ENCODE results near the gene WHRN. TPM values are rescaled to one million over a fixed set of nuclear protein-coding genes. Genes with fewer than 3 reads are reported as not detected.

Gene WHRN
- total and polyA plus RNA-seq, 2 donors, result 3.2 to 14.9 TPM

DNA sequence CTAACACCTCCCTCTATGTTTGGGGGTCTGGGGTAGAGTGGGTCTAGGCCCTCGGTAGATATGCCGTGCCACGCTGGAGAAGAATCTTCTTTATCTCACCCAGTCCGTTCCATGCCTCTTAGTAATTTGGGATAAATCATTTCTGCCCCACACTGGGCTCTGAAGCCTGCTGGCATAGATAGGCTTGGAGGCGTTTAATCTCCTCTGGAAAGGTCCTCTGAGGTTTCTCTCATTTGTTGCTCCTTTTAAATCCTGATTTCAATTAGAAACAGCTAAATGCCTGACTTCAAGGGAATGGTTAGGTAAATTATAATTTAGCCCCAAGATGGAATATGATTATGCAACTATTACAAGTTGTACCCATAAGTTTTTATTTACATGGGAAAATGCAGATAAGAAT, 59.7 kb downstream of the WHRN start:
- Histone ChIP-seq H3K4me3 (ENCODE audit: low read length in 2 of 2) (no peak overlapping the region), H3K27me3 (ENCODE audit: control insufficient read depth in 2 of 2, insufficient read depth in 1 of 2, low read length in 1 of 2) (no peaks in the 10 kb centered on the region), H3K36me3 (ENCODE audit: control insufficient read depth in 2 of 2, insufficient read depth in 2 of 2, low read length in 1 of 2) (no peaks in the 10 kb centered on the region), H3K9me3 (ENCODE audit: control insufficient read depth in 2 of 2, insufficient read depth in 1 of 2, low read length in 1 of 2) (no peaks in the 10 kb centered on the region), H3K27ac (ENCODE audit: low read depth in 1 of 2, low read length in 1 of 2) (no peak overlapping the region), H3K4me1 (ENCODE audit: control insufficient read depth in 2 of 2, insufficient read depth in 2 of 2, low read length in 2 of 2) (no peaks in the 10 kb centered on the region)
- 98% methylated on average over 5 of the region's 5 CpGs for WGBS
- no peak for DNase-seq (ENCODE audit: low read depth in 6 of 9, low spot score in 9 of 9)

GRCh38 chr9:114442022-114442421, 63.3 kb downstream of the WHRN start:
- Histone ChIP-seq H3K27me3 (ENCODE audit: control insufficient read depth in 2 of 2, insufficient read depth in 1 of 2, low read length in 1 of 2) (no peaks in the 10 kb centered on the region), H3K4me1 (ENCODE audit: control insufficient read depth in 2 of 2, insufficient read depth in 2 of 2, low read length in 2 of 2) (no peaks in the 10 kb centered on the region), H3K27ac (ENCODE audit: low read depth in 1 of 2, low read length in 1 of 2) (no peak overlapping the region), H3K9me3 (ENCODE audit: control insufficient read depth in 2 of 2, insufficient read depth in 1 of 2, low read length in 1 of 2) (no peaks in the 10 kb centered on the region), H3K36me3 (ENCODE audit: control insufficient read depth in 2 of 2, insufficient read depth in 2 of 2, low read length in 1 of 2) (no peaks in the 10 kb centered on the region), H3K4me3 (ENCODE audit: low read length in 2 of 2) (no peak overlapping the region)
- WGBS, result 95% methylated on average over 1 of the region's 1 CpG
- DNase-seq (ENCODE audit: low read depth in 6 of 9, low spot score in 9 of 9), result no peak

DNA sequence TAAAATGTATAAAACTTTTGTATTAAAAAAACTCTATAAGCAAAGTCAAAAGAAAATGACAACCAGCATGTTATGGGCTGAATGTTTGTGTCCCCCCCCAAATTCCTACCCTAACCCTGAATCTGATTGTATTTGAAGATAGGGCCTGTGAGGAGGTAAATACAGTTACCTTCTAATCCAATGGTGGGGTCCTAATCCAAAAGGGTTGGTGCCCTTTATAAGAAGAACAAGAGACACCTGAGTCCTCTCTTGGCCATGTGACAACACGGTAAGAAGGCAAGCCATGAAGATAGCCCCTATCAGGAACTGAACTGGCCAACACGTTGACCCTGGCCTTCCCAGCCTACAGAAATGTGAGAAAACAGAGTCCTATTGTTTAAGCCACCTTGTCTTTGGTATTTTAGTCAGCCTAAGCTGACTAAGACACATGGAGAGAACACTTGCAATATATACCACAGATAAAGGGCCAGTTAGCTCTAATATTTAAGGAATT, 67.8 kb downstream of the WHRN start:
- no peak overlapping the region for H3K27ac ChIP-seq (ENCODE audit: low read depth in 1 of 2, low read length in 1 of 2)
- H3K4me3 ChIP-seq (ENCODE audit: low read length in 2 of 2), result no peak overlapping the region
- H3K4me1 ChIP-seq (ENCODE audit: control insufficient read depth in 2 of 2, insufficient read depth in 2 of 2, low read length in 2 of 2), result no peaks in the 10 kb centered on the region
- no peaks in the 10 kb centered on the region for H3K27me3 ChIP-seq (ENCODE audit: control insufficient read depth in 2 of 2, insufficient read depth in 1 of 2, low read length in 1 of 2)
- DNase-seq (ENCODE audit: low read depth in 6 of 9, low spot score in 9 of 9), result no peak
- no peaks in the 10 kb centered on the region for H3K9me3 ChIP-seq (ENCODE audit: control insufficient read depth in 2 of 2, insufficient read depth in 1 of 2, low read length in 1 of 2)
- WGBS, result 95% methylated on average over 2 of the region's 2 CpGs
- H3K36me3 ChIP-seq (ENCODE audit: control insufficient read depth in 2 of 2, insufficient read depth in 2 of 2, low read length in 1 of 2), result no peaks in the 10 kb centered on the region

GRCh38 chr9:114434878-114435311, 70.4 kb downstream of the WHRN start:
- Histone ChIP-seq H3K36me3 (ENCODE audit: control insufficient read depth in 2 of 2, insufficient read depth in 2 of 2, low read length in 1 of 2) (no peaks in the 10 kb centered on the region), H3K4me3 (ENCODE audit: low read length in 2 of 2) (no peak overlapping the region), H3K27me3 (ENCODE audit: control insufficient read depth in 2 of 2, insufficient read depth in 1 of 2, low read length in 1 of 2) (no peaks in the 10 kb centered on the region), H3K9me3 (ENCODE audit: control insufficient read depth in 2 of 2, insufficient read depth in 1 of 2, low read length in 1 of 2) (no peaks in the 10 kb centered on the region), H3K27ac (ENCODE audit: low read depth in 1 of 2, low read length in 1 of 2) (no peak overlapping the region), H3K4me1 (ENCODE audit: control insufficient read depth in 2 of 2, insufficient read depth in 2 of 2, low read length in 2 of 2) (no peaks in the 10 kb centered on the region)
- WGBS, result 66% methylated on average over 9 of the region's 9 CpGs
- DNase-seq (ENCODE audit: low read depth in 6 of 9, low spot score in 9 of 9), result peak in 6 of 9 donors; percentile 3 to 52 (median 18)

DNA sequence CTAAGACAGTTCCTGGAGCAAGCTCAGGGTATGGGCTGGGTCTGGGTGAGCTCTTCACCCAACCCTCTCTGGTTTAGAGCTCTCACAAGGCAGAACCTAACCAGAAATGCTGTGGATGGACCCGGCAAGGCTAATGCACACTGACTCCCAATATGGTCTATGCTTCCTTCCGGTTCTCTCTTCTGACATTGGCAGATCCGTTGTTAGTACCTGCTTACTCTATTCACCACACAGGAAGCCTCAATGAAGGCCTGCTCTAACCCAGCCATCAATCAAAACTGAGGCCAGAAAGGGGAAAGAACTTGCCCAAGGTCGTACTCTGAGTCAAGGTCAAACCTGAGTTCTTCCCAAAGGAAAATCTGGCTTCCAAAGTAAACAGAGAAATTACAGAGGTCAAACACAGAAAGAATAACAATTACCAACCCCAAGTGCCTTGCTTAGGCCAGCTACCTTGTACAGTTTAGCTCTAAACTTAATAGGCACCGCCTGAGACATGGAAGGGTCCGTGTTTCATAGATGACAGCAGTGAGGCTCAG, 71.5 kb downstream of the WHRN start:
- Histone ChIP-seq H3K4me1 (ENCODE audit: control insufficient read depth in 2 of 2, insufficient read depth in 2 of 2, low read length in 2 of 2) (no peaks in the 10 kb centered on the region), H3K4me3 (ENCODE audit: low read length in 2 of 2) (no peak overlapping the region), H3K27me3 (ENCODE audit: control insufficient read depth in 2 of 2, insufficient read depth in 1 of 2, low read length in 1 of 2) (no peaks in the 10 kb centered on the region), H3K27ac (ENCODE audit: low read depth in 1 of 2, low read length in 1 of 2) (no peak overlapping the region), H3K36me3 (ENCODE audit: control insufficient read depth in 2 of 2, insufficient read depth in 2 of 2, low read length in 1 of 2) (no peaks in the 10 kb centered on the region), H3K9me3 (ENCODE audit: control insufficient read depth in 2 of 2, insufficient read depth in 1 of 2, low read length in 1 of 2) (no peaks in the 10 kb centered on the region)
- 47% methylated on average over 6 of the region's 6 CpGs for WGBS
- DNase-seq (ENCODE audit: low read depth in 6 of 9, low spot score in 9 of 9), result peak in 1 of 9 donors; percentile 23

GRCh38 chr9:114433086-114433485, 72.2 kb downstream of the WHRN start:
- Histone ChIP-seq H3K36me3 (ENCODE audit: control insufficient read depth in 2 of 2, insufficient read depth in 2 of 2, low read length in 1 of 2) (no peaks in the 10 kb centered on the region), H3K4me3 (ENCODE audit: low read length in 2 of 2) (no peak overlapping the region), H3K27me3 (ENCODE audit: control insufficient read depth in 2 of 2, insufficient read depth in 1 of 2, low read length in 1 of 2) (no peaks in the 10 kb centered on the region), H3K9me3 (ENCODE audit: control insufficient read depth in 2 of 2, insufficient read depth in 1 of 2, low read length in 1 of 2) (no peaks in the 10 kb centered on the region), H3K27ac (ENCODE audit: low read depth in 1 of 2, low read length in 1 of 2) (no peak overlapping the region), H3K4me1 (ENCODE audit: control insufficient read depth in 2 of 2, insufficient read depth in 2 of 2, low read length in 2 of 2) (no peaks in the 10 kb centered on the region)
- no peak for DNase-seq (ENCODE audit: low read depth in 6 of 9, low spot score in 9 of 9)
- 95% methylated on average over 15 of the region's 15 CpGs for WGBS

DNA sequence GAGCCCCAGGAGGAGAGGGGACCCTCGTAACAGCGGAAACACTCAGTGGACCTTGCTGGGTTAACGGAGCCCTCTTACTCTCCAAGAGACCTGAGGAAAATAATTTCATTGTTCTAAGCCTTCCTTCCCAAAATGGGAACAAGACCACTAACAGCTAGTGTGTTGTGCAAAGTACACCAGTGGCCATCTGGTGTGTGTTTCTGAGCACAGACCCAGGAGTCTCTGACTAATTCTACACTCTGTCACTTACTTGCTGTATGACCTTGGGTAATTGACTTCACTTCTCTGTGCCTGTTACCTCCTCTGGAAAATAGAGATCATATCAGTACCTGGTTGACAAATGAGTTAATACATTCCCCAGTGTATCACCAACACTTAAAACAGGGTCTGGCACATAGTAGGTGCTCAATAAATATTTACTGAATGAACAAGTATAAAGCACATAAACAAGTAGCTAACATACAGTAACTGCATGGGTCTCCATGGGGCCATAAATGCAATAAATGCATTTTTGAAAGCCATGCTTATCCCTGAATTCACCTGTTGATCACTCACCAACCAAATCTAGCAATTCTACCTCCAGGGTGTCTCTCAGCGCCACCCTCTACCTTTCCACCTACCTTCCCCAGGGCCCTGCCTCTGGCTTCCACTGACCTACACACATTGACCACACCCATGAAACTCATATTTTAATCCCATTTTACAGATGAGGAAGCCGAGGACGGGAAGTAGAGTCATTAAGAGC, 72.8 kb downstream of the WHRN start:
- Histone ChIP-seq H3K4me1 (ENCODE audit: control insufficient read depth in 2 of 2, insufficient read depth in 2 of 2, low read length in 2 of 2) (no peaks in the 10 kb centered on the region), H3K4me3 (ENCODE audit: low read length in 2 of 2) (no peak overlapping the region), H3K27me3 (ENCODE audit: control insufficient read depth in 2 of 2, insufficient read depth in 1 of 2, low read length in 1 of 2) (no peaks in the 10 kb centered on the region), H3K27ac (ENCODE audit: low read depth in 1 of 2, low read length in 1 of 2) (no peak overlapping the region), H3K36me3 (ENCODE audit: control insufficient read depth in 2 of 2, insufficient read depth in 2 of 2, low read length in 1 of 2) (no peaks in the 10 kb centered on the region), H3K9me3 (ENCODE audit: control insufficient read depth in 2 of 2, insufficient read depth in 1 of 2, low read length in 1 of 2) (no peaks in the 10 kb centered on the region)
- no peak for DNase-seq (ENCODE audit: low read depth in 6 of 9, low spot score in 9 of 9)
- WGBS, result 82% methylated on average over 6 of the region's 6 CpGs

- H3K4me3 ChIP-seq (ENCODE audit: low read length in 2 of 2), result no peak overlapping the region
- H3K27me3 ChIP-seq (ENCODE audit: control insufficient read depth in 2 of 2, insufficient read depth in 1 of 2, low read length in 1 of 2), result no peaks in the 10 kb centered on the region
- no peaks in the 10 kb centered on the region for H3K4me1 ChIP-seq (ENCODE audit: control insufficient read depth in 2 of 2, insufficient read depth in 2 of 2, low read length in 2 of 2)
- H3K9me3 ChIP-seq (ENCODE audit: control insufficient read depth in 2 of 2, insufficient read depth in 1 of 2, low read length in 1 of 2), result no peaks in the 10 kb centered on the region
- DNase-seq (ENCODE audit: low read depth in 6 of 9, low spot score in 9 of 9), result no peak
- 98% methylated on average over 6 of the region's 6 CpGs for WGBS
- no peaks in the 10 kb centered on the region for H3K36me3 ChIP-seq (ENCODE audit: control insufficient read depth in 2 of 2, insufficient read depth in 2 of 2, low read length in 1 of 2)
- H3K27ac ChIP-seq (ENCODE audit: low read depth in 1 of 2, low read length in 1 of 2), result no peak overlapping the region
Observed at GRCh38 chr9:114431770-114432169, 73.5 kb downstream of the WHRN start.

GRCh38 chr9:114431003-114431402, 74.3 kb downstream of the WHRN start:
- H3K27ac ChIP-seq (ENCODE audit: low read depth in 1 of 2, low read length in 1 of 2), result no peak overlapping the region
- 97% methylated on average over 4 of the region's 4 CpGs for WGBS

More at GRCh38 chr9:114431003-114431402, 74.3 kb downstream of the WHRN start:
- Histone ChIP-seq H3K4me3 (ENCODE audit: low read length in 2 of 2) (no peak overlapping the region), H3K9me3 (ENCODE audit: control insufficient read depth in 2 of 2, insufficient read depth in 1 of 2, low read length in 1 of 2) (no peaks in the 10 kb centered on the region), H3K27me3 (ENCODE audit: control insufficient read depth in 2 of 2, insufficient read depth in 1 of 2, low read length in 1 of 2) (no peaks in the 10 kb centered on the region), H3K4me1 (ENCODE audit: control insufficient read depth in 2 of 2, insufficient read depth in 2 of 2, low read length in 2 of 2) (no peaks in the 10 kb centered on the region), H3K36me3 (ENCODE audit: control insufficient read depth in 2 of 2, insufficient read depth in 2 of 2, low read length in 1 of 2) (no peaks in the 10 kb centered on the region)
- no peak for DNase-seq (ENCODE audit: low read depth in 6 of 9, low spot score in 9 of 9)

All from thymus (tissue), 11 donors.